ENCODE measurements around the gene MAPKAP1.

- TF ChIP-seq CTCF (IDR thresholded peaks at IDR 0.05) = no peak
- TF ChIP-seq ZFX (IDR thresholded peaks at IDR 0.05; ENCODE audit: borderline replicate concordance) = no peak
Measured at GRCh38 chr9:125522328-125522725, 184.7 kb downstream of the MAPKAP1 start.

Measured in 22Rv1 (cell line).